NCI-H345 treated with DMSO at 0.1 percent for 48 hours (cell line): Measurements from ENCODE around the gene RXFP2.

Experiments used
- DNase-seq: peaks from one replicate; lab custom pipeline; 2025; ENCODE audit not compliant: unreplicated experiment; lab: John Stamatoyannopoulos, UW

The RXFP2 gene

GRCh38 chr13:31815361-31816144 is 76.2 kb downstream of the RXFP2 start:
- DNase-seq, result no peak

GRCh38 chr13:31818236-31818635 is 78.9 kb downstream of the RXFP2 start:
- DNase-seq, result no peak

DNA sequence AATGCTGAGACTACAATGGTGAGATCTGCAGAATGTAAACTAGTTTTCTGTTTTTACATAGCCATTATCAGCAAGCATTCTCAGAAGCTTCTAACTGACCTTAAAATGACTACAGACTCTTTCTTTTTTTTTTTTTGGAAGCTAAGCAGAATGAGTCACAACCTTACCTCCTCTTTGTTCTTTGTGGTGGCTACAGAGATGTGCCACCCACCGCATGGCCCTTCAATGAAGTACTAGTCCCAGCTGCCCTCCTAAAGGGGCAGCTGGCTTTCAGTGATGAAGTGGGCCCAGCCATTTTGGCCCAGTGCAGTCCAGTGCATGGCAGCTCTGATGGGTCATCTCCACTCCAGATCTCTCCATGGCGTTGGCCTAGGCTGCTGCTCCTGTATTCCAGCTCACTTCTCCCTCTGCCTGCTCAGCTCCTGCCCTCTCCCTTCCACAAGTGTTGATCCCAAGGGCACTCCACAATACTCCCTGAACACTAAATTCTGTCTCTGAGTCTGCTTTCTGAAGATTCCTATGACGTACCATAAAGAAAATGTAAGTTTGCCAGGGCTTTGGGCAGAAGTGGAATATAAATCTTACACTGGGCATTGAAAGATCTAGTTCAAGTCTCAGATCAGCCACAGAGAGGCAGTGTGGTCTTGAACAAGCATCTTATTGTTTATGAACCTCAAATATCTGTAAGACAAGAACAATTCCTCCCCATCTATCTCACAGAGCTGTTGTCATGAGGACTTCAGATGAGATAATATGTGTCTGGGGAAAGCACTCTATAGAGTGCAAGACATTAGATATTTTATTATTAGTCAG is 85.6 kb downstream of the RXFP2 start:
- no peak for DNase-seq

DNA sequence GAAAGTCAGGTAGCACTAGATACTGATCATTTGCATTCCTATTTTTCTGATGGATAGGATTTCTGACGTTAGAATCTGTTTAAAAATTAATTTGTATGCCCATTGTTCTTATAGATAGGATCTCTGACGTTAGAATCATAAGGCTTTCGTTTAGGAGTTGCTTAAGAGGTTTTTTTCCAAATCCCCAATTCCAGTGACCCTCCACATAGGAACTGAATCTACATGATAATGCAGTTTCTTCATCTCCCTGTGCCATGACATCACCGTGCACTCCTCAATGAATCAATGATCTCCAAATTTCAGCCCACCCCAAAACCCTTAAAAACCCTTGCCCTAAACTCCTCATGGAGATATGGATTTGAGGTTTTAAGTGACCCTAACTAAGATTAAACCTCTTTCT is 87.2 kb downstream of the RXFP2 start:
- no peak for DNase-seq

DNA sequence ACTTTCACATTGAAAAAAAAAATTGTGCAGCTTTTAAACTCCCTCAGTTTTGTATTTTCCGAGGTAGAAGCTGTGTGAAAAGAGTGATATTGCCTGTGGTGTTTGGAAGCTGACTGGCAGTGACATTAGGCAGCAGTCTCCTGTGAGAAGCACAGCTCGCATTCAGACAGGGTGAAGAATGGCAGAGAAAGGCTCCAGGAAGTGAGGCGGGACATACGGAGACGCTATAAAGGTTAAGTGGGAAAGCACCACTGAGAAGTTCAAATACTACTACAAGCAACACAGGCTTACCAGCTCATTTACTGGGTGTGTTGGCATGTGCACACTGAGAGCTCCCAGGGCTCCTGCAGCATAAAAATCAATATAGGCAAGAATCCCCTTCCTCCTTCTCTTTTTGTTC is 88.4 kb downstream of the RXFP2 start:
- no peak for DNase-seq

- DNase-seq, result peak; percentile 49
Measured at GRCh38 chr13:31835932-31836331, 96.6 kb downstream of the RXFP2 start.

GRCh38 chr13:31843044-31843443 is 103.7 kb downstream of the RXFP2 start:
- no peak for DNase-seq

- peak; percentile 72 for DNase-seq
Measured at GRCh38 chr13:31846182-31846938, 107.0 kb downstream of the RXFP2 start.

DNA sequence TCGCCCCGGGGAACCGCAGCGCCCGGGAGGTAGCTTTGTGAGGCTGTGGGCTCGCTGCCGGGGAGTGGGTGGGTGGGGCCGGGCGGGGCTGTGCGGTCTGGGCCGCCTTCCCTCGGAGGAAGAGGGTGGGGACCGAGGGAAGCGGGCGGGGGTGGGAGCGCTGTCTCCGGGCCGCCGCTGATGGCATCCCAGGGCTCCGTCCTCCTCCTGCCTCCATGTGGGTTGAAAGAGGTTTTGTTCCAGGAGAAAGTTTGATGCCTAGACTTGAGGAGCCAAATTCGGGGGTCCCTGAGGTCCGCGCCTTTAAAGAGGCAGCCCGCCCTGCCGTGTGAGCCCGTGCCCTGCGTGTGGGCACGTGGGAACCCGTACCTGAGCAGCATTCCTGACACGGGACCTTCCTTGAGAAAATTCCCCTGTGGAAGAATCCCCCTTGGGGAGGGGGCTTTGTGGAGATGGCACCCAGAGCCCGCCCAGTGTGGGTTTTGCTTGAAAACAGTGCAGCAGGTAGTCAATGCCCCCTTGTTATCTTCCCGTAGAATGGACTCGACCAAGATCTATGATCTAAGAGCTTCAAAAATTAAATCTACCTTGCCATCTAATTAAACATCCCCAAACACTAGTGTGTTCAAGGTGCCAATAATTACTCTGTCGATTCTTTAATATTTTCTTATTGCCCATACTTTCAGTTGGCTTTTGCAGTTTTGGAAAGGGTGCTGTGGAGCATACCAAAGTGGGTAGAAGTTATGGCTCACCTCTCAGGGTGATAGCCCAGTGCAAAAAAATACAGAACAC is 107.8 kb downstream of the RXFP2 start:
- DNase-seq, result no peak

- no peak for DNase-seq
Measured at GRCh38 chr13:31848621-31849020, 109.3 kb downstream of the RXFP2 start.

- DNase-seq, result no peak
Measured at GRCh38 chr13:31849206-31849605, 109.9 kb downstream of the RXFP2 start.

DNA sequence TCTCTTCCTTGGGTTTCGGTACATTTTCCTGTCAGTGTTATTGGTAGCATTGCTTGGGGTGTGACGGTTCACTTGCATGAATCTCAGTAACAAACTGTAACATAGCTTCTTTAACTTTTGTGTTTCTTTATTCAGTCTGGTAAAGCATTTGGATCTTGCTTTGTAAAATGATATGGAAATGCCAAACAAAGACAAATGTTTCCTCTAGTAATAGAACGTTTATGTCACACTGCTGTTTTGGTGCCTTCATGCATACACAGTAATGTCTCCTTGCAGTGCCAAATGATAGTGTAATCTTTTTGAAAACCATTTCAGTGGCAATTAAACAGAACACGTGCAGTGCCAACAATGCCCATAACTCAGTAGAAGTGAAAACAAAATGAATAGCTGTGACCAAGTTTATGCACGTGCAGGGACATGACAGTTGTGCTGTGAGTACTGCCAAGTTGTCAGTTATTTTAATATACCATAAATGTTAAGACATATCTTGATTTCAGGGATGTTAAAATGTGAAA is 110.8 kb downstream of the RXFP2 start:
- no peak for DNase-seq

DNA sequence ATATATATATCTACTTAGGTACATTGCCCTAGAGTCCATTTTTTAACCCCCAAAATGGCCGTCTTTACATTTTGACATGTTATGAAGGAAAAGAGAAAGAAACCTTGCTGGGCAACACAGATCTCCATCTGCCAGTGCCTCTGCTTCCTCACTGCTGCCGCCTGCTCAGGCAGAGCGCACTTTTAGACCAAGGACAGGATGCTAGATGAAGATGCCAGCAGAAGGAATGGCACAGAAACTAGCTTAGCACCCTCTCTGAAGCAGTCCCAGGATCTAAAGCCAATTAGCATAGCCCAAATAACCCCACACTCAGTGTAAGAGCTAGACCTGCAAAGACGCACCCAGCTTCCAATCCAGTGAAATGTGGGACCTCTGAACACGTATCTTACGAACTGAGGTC is 111.9 kb downstream of the RXFP2 start:
- DNase-seq, result no peak
